CD4-positive, alpha-beta T cell treated with Interleukin-4 for 1 hour (primary cell): Measurements from ENCODE around the gene ZNF407.
"Not testable (repeated sequence)": the region's sequence is repeated elsewhere in the genome, so short reads cannot be mapped to it uniquely, and the experiment has no call there.

ENCODE experiments used
- DNase-seq, 2 donors: peaks; one replicate each; pipeline ENCODE4 v3.0.0-alpha.2; 2020 to 2022

The ZNF407 gene

GRCh38 chr18:75083131-75083530, 485.5 kb downstream of the ZNF407 start:
- DNase-seq = no peak

- no peak for DNase-seq
These were observed 486.1 kb downstream of the ZNF407 start for GRCh38 chr18:75083761-75084160.

- not testable (repeated sequence) for DNase-seq
These were observed 488.0 kb downstream of the ZNF407 start for GRCh38 chr18:75085676-75086075.

- DNase-seq = no peak
These were observed 488.9 kb downstream of the ZNF407 start for GRCh38 chr18:75086494-75087034.

- no peak for DNase-seq
These were observed 489.7 kb downstream of the ZNF407 start for GRCh38 chr18:75087119-75088020.

GRCh38 chr18:75088021-75088506, 490.4 kb downstream of the ZNF407 start:
- no peak for DNase-seq

GRCh38 chr18:75088622-75089211, 491.0 kb downstream of the ZNF407 start:
- no peak for DNase-seq

- no peak for DNase-seq
These were observed 492.2 kb downstream of the ZNF407 start for GRCh38 chr18:75089748-75090327.

- no peak for DNase-seq
These were observed 492.7 kb downstream of the ZNF407 start for GRCh38 chr18:75090336-75090735.

- DNase-seq = no peak
These were observed 500.0 kb downstream of the ZNF407 start for GRCh38 chr18:75097491-75098225.

GRCh38 chr18:75100832-75101630, 503.4 kb downstream of the ZNF407 start:
- DNase-seq = no peak

- DNase-seq = no peak
These were observed 504.2 kb downstream of the ZNF407 start for GRCh38 chr18:75101916-75102315.

- not testable (repeated sequence) for DNase-seq
These were observed 506.4 kb downstream of the ZNF407 start for GRCh38 chr18:75104029-75104428.

- DNase-seq = no peak
These were observed 506.8 kb downstream of the ZNF407 start for GRCh38 chr18:75104483-75104882.

- DNase-seq = no peak
These were observed 508.0 kb downstream of the ZNF407 start for GRCh38 chr18:75105551-75106254.

- no peak for DNase-seq
These were observed 509.1 kb downstream of the ZNF407 start for GRCh38 chr18:75106746-75107145.

- DNase-seq = no peak
These were observed 509.7 kb downstream of the ZNF407 start for GRCh38 chr18:75107196-75107930.

- DNase-seq = no peak
These were observed 510.2 kb downstream of the ZNF407 start for GRCh38 chr18:75107931-75108276.

GRCh38 chr18:75108579-75109318, 511.1 kb downstream of the ZNF407 start:
- no peak for DNase-seq

- DNase-seq = no peak
These were observed 511.6 kb downstream of the ZNF407 start for GRCh38 chr18:75109319-75109691.
